NCI-H2029 (cell line): ENCODE results near the gene SEMA3A.
"Not testable (repeated sequence)": the region's sequence is repeated elsewhere in the genome, so short reads cannot be mapped to it uniquely, and the experiment has no call there.

Source experiments
- DNase-seq: peaks from one replicate; lab custom pipeline; 2025; lab: John Stamatoyannopoulos, UW

The SEMA3A gene

GRCh38 chr7:84060000-84060399, 134.6 kb downstream of the SEMA3A start:
- no peak for DNase-seq

GRCh38 chr7:84058311-84059076, 136.1 kb downstream of the SEMA3A start:
- DNase-seq = no peak

GRCh38 chr7:84057576-84057975, 137.0 kb downstream of the SEMA3A start:
- no peak for DNase-seq

- DNase-seq = no peak
Observed at GRCh38 chr7:84055904-84056605, 138.5 kb downstream of the SEMA3A start.

- not testable (repeated sequence) for DNase-seq
Observed at GRCh38 chr7:84055199-84055598, 139.4 kb downstream of the SEMA3A start.

- DNase-seq = no peak
Observed at GRCh38 chr7:84049071-84049836, 145.3 kb downstream of the SEMA3A start.

- DNase-seq = no peak
Observed at GRCh38 chr7:84047085-84047484, 147.5 kb downstream of the SEMA3A start.

GRCh38 chr7:84044834-84045233, 149.8 kb downstream of the SEMA3A start:
- no peak for DNase-seq

- no peak for DNase-seq
Observed at GRCh38 chr7:84043661-84044191, 150.9 kb downstream of the SEMA3A start.

GRCh38 chr7:84042110-84042539, 152.5 kb downstream of the SEMA3A start:
- DNase-seq = no peak

- DNase-seq = no peak
Observed at GRCh38 chr7:84041649-84042048, 152.9 kb downstream of the SEMA3A start.

- peak; percentile 31 for DNase-seq
Observed at GRCh38 chr7:84040355-84040754, 154.2 kb downstream of the SEMA3A start.

- no peak for DNase-seq
Observed at GRCh38 chr7:84039432-84039831, 155.2 kb downstream of the SEMA3A start.

GRCh38 chr7:84027678-84028077, 166.9 kb downstream of the SEMA3A start:
- no peak for DNase-seq

- no peak for DNase-seq
Observed at GRCh38 chr7:84025332-84025927, 169.2 kb downstream of the SEMA3A start.

- peak; percentile 34 for DNase-seq
Observed at GRCh38 chr7:84022684-84023308, 171.8 kb downstream of the SEMA3A start.

- no peak for DNase-seq
Observed at GRCh38 chr7:84022009-84022408, 172.6 kb downstream of the SEMA3A start.

- DNase-seq = no peak
Observed at GRCh38 chr7:84021292-84021908, 173.2 kb downstream of the SEMA3A start.

- DNase-seq = no peak
Observed at GRCh38 chr7:84017651-84018050, 176.9 kb downstream of the SEMA3A start.

GRCh38 chr7:84013616-84014240, 180.9 kb downstream of the SEMA3A start:
- no peak for DNase-seq

GRCh38 chr7:84009782-84010181, 184.8 kb downstream of the SEMA3A start:
- no peak for DNase-seq
